LNCAP (cell line): ENCODE measurements around the gene FOXF1.

Experiments
- TF ChIP-seq, protein P1 (sequence below): fragments of 450-650 bp; IDR thresholded peaks from 2 replicates; pipeline ENCODE4 v1.5.1; 2017; ENCODE audit warnings: mild to moderate bottlenecking

FOXF1 gene

DNA sequence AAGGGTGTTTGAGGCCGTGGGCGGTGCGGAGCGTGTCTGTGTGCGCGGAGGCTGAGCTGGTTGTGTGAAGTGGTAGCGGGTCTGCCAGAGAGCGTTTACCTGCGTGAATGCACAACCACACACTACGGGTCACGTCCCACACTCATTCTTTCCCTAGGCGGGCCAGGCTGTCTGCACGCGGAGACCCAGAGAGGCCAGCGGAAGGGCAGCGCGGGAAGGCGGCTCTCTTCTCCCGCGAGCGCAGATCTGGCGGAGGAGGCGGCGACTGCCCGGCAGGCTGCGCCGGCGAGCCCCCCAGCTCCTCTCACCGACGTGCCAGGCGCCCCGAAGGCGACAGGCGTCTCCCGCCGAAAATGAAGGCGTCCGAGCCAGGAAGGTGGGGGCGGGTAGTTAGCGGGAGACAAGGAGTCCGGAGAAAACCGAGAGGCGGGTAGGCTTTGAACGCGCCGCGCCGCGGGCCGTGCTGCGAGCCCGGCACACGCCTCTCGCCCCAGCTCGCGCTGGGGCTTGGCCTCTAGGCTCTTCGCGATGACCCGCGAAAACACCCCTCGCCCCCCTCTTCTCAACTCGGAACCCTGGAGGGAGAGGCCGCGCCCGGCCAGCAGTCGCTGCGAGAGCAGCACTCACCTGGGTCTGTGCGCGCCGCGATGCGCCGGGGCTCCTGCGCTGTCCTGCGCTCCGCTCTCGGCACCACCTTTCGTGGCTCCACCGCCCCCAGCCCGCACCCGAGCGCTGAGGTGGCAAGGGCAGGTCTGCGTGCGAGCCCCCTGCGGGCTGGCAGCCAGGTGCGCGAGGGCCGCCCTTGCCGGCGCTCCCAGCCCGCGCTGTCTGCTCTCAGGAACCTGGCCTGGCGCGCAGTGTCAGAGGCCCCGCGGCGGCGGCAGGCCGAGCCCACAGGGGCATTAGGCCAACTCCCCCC, 2.0 kb upstream of the FOXF1 start:
- TF ChIP-seq, protein P1, sequence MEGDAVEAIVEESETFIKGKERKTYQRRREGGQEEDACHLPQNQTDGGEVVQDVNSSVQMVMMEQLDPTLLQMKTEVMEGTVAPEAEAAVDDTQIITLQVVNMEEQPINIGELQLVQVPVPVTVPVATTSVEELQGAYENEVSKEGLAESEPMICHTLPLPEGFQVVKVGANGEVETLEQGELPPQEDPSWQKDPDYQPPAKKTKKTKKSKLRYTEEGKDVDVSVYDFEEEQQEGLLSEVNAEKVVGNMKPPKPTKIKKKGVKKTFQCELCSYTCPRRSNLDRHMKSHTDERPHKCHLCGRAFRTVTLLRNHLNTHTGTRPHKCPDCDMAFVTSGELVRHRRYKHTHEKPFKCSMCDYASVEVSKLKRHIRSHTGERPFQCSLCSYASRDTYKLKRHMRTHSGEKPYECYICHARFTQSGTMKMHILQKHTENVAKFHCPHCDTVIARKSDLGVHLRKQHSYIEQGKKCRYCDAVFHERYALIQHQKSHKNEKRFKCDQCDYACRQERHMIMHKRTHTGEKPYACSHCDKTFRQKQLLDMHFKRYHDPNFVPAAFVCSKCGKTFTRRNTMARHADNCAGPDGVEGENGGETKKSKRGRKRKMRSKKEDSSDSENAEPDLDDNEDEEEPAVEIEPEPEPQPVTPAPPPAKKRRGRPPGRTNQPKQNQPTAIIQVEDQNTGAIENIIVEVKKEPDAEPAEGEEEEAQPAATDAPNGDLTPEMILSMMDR = no peak

DNA sequence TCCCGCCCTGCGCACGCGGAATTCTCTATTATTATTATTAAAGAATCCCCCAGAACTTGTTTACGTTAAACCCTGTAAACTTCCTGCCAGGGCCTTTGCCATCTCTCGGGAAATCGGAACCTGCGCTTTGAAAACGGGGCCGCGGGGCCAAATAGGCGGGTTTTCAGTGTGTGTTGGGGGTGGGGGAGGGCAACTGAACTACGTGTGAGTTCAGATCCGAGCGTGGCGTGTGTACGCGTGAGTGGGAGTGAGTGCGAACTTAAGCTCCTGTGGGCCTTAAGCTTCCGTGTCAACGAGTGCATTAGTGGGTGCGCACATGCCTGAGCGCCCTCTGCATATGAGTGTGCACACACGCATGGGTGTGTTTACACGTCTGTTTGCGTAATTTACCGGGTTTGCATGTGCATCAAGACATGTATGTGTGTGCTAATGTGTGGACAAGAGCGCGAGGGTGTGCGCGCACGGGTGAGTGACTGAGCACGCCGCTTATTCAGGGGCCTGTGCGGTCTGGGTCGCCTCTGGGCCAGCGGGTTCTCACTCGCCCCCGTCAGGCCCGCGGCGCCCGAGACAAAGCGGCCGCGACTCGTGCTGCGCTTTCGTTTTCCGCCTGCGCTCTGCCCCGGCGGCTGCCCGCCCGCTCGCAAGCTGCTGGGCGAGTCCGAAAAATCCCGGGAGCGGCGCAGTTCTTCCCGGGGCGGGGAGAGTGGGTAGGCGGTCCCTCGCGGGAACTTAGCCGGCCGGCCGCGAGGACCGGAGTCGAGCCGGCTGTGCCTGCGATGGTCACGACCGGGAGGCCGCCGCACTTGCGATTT, 1.2 kb upstream of the FOXF1 start:
- TF ChIP-seq, protein P1 = no peak

DNA sequence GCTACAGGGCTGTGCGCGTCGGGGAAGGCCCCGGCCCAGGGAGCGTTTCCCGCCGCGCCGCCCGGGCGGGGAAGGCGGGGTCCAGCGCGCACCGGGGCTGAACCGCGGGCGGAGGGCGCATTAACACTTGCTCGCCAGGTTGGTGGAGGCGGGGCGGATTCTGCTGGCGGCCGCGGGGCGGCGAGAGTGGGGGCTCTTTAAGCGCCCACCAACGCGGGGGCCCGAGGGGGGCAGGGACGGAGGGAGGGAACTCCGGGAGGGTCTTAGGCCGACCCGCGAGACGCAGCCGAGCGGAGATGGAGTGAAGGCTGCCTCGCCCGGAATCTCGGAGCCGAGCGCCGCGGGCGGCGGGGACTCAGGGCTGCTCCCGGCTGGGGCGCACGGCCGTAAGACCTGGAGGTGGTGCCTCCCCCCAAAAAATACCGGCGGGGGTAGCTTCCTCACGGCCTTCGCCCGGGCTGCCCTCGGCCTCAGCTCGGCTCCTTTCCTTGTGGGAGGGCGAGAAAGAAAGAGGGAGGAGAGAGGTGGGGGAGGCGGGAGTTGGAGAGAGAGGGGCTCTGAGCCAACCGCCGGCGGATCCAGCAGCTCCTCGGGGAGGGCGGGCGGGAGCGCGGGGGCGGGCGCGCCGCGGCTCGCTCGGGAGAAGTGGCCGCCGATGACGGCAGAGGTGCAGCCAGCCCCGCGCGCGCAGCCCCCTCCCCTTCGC, 415 bp upstream of the FOXF1 start:
- TF ChIP-seq, protein P1 = no peak

DNA sequence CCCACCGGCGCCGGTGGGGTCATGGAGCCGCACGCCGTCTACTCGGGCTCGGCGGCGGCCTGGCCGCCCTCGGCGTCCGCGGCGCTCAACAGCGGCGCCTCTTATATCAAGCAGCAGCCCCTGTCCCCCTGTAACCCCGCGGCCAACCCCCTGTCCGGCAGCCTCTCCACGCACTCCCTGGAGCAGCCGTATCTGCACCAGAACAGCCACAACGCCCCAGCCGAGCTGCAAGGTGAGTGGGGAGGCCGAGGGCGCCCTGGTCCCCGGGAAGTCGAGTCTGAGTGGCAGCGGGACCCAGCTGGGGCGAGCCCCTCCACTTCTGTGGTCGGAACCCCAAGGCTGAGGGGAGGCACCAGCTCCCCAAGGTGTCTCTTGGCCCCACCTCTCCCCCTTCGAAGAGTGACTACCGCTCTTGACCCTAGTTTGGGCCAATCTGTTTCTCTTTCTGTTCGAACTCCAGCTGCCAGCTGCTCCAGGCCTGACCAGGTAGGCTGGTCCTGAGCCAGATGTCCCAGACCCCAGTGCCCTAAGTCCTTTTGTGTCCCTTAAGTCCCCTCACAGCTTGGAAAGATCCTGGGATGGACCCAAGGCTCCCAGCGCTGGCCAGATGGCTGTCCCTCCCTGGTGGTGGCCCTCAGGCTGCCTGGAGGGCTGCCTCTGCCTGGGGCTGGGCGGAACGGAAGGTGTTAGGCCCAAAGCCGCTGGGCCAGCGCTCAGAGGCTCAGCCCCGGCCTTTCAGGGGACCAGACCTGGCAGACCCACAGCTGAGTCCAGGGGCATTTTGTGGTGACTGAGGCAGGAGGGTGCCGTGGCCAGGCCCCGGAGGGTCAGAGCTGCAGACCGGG, 1.2 kb downstream of the FOXF1 start:
- TF ChIP-seq, protein P1 = no peak

DNA sequence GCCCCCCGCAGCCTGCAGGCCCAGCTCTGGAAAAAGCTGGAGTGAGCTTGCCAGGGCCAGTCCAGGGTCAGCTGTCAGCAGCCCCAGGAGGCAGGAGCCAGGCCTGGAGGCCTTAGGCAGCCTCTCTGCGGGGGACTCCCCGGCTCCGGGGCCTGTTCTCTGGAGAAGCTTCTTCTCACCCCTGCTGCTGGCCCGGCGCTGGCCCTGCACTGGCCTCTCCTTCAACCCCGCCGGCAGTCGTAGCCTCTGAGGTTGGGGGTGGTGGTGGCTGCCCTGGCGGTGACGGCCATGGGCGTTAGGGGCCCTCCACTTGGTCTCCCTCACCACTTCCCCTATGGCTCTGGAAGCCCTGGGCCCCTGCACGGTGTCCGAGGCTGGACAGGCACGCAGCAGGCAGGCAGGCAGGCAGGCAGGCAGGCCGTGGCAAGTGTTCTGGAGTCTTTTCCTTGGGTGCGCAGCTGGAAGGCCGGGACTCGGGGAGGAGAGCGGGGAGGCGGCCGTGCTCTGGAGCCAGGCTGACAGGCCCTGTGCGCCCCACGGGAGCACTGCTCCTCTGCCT, 2.1 kb downstream of the FOXF1 start:
- TF ChIP-seq, protein P1 = no peak

DNA sequence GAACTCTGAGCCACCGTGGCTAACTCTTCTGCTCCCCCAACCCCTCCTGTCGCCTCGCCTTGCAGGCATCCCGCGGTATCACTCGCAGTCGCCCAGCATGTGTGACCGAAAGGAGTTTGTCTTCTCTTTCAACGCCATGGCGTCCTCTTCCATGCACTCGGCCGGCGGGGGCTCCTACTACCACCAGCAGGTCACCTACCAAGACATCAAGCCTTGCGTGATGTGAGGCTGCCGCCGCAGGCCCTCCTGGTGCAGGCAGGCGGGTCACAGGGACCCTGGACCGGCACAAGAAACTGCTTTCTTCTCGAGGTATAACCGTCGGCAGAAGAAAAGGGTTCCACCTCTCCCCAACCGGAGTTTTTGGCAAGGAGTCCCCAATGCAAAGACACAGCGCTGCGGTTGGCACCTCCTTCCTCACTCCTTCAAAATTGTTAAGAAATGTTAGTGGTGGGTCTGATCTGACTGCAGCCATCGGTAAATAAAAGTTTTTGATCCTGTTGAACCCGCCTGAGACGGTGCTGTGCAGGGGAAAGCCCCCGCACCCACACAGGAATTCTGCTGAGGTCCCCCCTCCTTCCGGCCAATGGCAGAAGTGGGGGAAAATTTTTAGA, 2.6 kb downstream of the FOXF1 start:
- TF ChIP-seq, protein P1 = no peak
